ENCODE results near the gene IWS1. TPM values are rescaled to one million over a fixed set of nuclear protein-coding genes. Genes with fewer than 3 reads are reported as not detected.

The IWS1 gene
- total and polyA plus RNA-seq, 9 of the 15 experiments (the other 6 are each of a cell fraction or from before 2014, with no cell fraction given): 20.8 to 67.2 (median 46.6) TPM

DNA sequence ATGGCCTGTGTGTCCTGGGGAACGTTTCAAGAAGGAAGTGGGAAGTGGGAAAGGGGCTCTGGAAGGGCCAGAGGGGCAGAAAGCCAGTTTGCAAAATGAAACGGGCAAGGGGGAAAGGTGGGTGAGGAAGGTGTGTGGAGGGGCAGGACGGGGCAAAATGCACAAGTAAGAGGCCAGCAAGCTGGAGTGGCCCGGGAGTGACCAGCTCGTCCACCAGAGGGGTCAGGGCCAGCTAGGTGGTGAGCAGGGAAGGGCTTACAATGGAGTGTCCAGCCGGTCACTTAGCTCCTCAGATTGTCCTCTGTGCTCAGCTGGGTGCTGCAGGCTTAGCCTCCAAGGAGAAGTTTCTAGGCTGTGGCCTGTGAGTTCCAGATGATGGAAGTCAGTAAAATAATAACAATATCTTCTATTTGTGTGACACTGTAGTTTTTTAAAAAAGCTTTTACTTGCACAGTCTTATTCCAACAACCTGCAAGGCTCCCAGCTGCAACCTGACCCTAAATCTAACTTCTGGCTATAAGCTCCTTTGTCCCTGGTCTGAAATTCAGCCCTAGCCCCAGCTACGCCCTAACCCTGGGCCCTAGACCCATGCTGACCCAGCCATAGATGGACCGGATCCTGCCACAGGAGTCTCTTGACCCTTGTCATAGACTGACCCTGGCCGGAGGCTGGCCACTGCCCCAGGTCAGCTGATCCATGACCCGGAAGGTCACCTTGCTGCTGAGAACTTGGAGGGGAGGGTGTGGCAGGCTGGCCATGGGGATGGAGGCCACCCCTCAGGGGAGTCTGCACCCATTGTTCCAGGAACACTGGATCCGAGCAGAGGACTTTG is 38.4 kb upstream of the IWS1 start:
- Histone ChIP-seq H3K36me3 (ENCODE audit: control insufficient read depth, insufficient read depth, low read length) (no peaks in the 10 kb centered on the region), H2AFZ (ENCODE audit: low read depth, low read length) (no peak overlapping the region), H3K4me3 (no peak overlapping the region), H3K9me3 (replicated peaks; ENCODE audit: control insufficient read depth, insufficient read depth, low read depth, low read length) (no peaks in the 10 kb centered on the region), H4K20me1 (replicated peaks; ENCODE audit: control insufficient read depth, insufficient read depth, low read length) (peaks cover 6% of the 10 kb centered on the region; the same call in 1 of the 2 replicates), H3K9ac (ENCODE audit: insufficient read depth in 1 of 2, low read depth in 2 of 2, low read length in 2 of 2) (peak overlapping the region in 1 of 2 experiments; percentile 40; a peak in 1 of 4 replicates), H3K9me1 (ENCODE audit: control insufficient read depth, insufficient read depth, low read length) (no peaks in the 10 kb centered on the region), H3K4me2 (ENCODE audit: insufficient read depth, low read length) (no peak overlapping the region), H3K4me1 (replicated peaks in 1 of 2; ENCODE audit: control insufficient read depth in 2 of 2, insufficient read depth in 2 of 2, low read length in 2 of 2) (0 out of 5 replicates have a peak, but pooled peaks cover 0 to 3% of the 10 kb centered on the region in 2 experiments), H3K27me3 (ENCODE audit: control insufficient read depth in 2 of 2, insufficient read depth in 2 of 2, low read length in 2 of 2) (peaks cover 41 to 88% of the 10 kb centered on the region in 2 experiments), H3K79me2 (ENCODE audit: control insufficient read depth, insufficient read depth, low read length) (no peaks in the 10 kb centered on the region), H3K27ac (ENCODE audit: extremely low read depth, low read depth, low read length) (no peak overlapping the region)
- TF ChIP-seq NR2C2 (CRISPR knock-in tag; IDR thresholded peaks at IDR 0.05) (no peak), NR2C2 (tag; IDR thresholded peaks at IDR 0.05) (peak; percentile 48; the same call in 1 of the 2 replicates), NR2C1 (IDR thresholded peaks at IDR 0.05) (0 out of 2 replicates have a peak, but pooled peaks have one; percentile 33), NR2C1 (tag; IDR thresholded peaks at IDR 0.05) (peak; percentile 64; the same call in 1 of the 2 replicates)
- TF ChIP-seq, protein P1, sequence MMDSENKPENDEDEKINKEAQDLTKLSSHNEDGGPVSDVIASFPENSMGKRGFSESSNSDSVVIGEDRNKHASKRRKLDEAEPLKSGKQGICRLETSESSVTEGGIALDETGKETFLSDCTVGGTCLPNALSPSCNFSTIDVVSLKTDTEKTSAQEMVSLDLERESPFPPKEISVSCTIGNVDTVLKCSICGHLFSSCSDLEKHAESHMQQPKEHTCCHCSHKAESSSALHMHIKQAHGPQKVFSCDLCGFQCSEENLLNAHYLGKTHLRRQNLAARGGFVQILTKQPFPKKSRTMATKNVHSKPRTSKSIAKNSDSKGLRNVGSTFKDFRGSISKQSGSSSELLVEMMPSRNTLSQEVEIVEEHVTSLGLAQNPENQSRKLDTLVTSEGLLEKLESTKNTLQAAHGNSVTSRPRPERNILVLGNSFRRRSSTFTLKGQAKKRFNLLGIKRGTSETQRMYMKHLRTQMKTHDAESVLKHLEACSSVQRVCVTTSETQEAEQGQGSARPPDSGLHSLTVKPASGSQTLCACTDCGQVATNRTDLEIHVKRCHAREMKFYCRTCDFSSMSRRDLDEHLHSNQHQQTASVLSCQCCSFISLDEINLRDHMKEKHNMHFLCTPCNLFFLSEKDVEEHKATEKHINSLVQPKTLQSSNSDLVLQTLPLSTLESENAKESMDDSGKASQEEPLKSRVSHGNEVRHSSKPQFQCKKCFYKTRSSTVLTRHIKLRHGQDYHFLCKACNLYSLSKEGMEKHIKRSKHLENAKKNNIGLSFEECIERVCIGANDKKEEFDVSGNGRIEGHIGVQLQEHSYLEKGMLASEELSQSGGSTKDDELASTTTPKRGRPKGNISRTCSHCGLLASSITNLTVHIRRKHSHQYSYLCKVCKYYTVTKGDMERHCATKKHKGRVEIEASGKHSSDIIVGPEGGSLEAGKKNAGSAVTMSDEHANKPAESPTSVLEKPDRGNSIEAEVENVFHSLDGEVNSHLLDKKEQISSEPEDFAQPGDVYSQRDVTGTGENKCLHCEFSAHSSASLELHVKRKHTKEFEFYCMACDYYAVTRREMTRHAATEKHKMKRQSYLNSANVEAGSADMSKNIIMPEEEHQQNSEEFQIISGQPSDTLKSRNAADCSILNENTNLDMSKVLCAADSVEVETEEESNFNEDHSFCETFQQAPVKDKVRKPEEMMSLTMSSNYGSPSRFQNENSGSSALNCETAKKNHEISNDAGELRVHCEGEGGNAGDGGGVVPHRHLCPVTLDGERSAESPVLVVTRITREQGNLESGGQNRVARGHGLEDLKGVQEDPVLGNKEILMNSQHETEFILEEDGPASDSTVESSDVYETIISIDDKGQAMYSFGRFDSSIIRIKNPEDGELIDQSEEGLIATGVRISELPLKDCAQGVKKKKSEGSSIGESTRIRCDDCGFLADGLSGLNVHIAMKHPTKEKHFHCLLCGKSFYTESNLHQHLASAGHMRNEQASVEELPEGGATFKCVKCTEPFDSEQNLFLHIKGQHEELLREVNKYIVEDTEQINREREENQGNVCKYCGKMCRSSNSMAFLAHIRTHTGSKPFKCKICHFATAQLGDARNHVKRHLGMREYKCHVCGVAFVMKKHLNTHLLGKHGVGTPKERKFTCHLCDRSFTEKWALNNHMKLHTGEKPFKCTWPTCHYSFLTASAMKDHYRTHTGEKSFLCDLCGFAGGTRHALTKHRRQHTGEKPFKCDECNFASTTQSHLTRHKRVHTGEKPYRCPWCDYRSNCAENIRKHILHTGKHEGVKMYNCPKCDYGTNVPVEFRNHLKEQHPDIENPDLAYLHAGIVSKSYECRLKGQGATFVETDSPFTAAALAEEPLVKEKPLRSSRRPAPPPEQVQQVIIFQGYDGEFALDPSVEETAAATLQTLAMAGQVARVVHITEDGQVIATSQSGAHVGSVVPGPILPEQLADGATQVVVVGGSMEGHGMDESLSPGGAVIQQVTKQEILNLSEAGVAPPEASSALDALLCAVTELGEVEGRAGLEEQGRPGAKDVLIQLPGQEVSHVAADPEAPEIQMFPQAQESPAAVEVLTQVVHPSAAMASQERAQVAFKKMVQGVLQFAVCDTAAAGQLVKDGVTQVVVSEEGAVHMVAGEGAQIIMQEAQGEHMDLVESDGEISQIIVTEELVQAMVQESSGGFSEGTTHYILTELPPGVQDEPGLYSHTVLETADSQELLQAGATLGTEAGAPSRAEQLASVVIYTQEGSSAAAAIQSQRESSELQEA (IDR thresholded peaks at IDR 0.05; ENCODE audit: low read depth): no peak
- 7% methylated on average over 11 of the region's 11 CpGs for WGBS (ENCODE audit: insufficient coverage, low coverage, missing lambda C conversion rate)
- FAIRE-seq (no peak), ATAC-seq (peak; percentile 25; the same call in 2 of the 3 replicates), DNase-seq (ENCODE audit: extremely low read depth in 1 of 4, low spot score in 3 of 4) (no peak)
- CTCF ChIA-PET (ENCODE audit: low intra/inter-chr PET ratio): no interaction called here
- POLR2A ChIA-PET: interaction anchor here (0.5 to 1.0 kb wide), 4 partner anchors 10 to 470 kb away, joined by 3 to 4 read pairs (median 3); no protein-coding TSS in a partner anchor
- no TSS peak for BruUV-seq (replicated peaks)
- in situ Hi-C loops (cut with MboI): no loop called here
- intact Hi-C loops (cut with micrococcal nuclease): no loop called here
